NCI-H748 (cell line): ENCODE measurements around the gene SSBP4.

Experiments
- DNase-seq: peaks from one replicate; lab custom pipeline; 2025; ENCODE audit not compliant: unreplicated experiment; lab: John Stamatoyannopoulos, UW

The SSBP4 gene

DNA sequence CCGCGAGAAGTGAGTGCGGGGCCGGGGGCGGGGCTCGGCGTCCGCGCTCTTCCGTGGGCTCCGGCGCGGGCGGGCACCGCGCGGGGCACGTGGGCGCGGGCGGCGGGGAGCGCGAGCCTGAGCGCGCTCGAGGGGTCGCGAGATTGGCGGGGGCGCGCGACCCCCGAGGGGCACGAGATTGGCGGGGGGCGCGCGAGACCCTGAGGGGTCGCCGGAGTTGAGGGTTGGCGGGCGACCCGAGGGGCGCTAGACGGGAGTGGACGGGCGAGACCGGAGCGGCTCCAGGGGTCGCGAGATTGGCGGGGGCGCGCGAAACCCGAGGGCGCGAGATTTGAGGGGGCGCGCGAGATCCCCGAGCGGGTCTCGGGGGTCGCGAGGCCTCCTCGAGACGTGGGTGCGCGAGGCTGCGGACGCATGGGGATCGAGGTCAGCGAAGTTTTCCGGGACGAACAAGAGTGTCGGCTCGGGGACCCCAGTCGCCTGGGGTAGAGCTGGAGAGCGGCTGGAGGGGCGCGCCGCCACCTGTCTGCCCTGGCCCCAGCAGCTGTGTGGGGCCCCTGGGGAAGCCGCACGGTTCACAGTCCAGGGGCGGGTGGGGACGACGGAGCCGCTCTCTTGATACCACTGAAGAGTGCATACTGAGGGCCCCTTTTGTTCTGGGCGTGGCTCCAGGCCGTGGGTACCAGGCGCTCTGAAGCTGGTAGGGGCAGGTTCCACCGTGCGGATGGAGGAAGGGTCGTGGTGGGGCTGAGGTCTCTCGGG lies 682 bp downstream of the SSBP4 start:
- DNase-seq, result peak; percentile 55

DNA sequence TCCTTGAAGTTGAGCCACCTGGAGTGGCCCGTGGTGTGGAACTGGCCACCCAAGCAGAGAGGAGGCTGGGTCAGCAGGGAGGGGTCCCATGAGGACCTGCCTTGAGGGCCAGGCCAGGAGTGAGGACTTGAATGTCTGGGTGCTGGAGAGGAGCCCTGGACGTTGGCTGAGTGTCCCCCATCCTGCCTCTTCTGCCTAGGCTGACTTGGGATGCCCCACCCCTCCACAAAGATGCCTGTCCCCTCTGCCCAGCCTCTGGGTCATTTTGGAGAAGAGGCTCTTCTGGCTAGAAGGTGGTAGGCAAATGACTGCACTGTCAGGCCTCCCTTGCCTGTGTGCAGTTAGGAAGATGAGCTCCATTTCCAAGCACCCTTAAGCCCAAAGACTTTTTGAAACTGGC lies 1.7 kb downstream of the SSBP4 start:
- no peak for DNase-seq

DNA sequence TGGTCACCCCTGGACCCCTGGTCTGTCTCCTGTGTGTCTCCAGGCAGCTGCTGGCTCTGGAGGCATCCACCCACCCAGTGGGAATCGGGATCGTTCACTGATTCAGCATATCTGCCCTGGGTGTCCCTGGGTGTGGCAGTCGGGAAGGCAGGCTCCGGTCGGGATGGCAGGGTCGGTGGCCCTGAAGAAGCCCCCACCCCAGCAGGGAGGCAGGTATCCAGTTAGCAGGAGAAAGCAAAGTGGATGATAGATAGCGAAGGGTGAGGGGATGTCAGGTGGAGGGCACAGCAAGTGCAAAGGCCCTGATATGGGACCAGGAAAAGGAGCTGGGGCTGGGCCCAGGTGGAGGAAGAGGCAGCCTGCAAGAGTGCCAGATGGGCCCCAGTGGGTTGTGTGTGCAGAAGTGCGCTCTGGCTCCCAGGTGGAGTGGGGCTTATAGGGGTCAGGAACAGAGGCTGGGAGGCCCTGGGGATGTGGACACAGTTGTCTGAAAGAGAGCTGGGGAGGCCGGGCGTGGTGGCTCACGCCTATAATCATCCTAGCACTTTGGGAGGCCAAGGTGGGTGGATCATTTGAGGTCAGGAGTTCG lies 2.3 kb downstream of the SSBP4 start:
- DNase-seq, result no peak

DNA sequence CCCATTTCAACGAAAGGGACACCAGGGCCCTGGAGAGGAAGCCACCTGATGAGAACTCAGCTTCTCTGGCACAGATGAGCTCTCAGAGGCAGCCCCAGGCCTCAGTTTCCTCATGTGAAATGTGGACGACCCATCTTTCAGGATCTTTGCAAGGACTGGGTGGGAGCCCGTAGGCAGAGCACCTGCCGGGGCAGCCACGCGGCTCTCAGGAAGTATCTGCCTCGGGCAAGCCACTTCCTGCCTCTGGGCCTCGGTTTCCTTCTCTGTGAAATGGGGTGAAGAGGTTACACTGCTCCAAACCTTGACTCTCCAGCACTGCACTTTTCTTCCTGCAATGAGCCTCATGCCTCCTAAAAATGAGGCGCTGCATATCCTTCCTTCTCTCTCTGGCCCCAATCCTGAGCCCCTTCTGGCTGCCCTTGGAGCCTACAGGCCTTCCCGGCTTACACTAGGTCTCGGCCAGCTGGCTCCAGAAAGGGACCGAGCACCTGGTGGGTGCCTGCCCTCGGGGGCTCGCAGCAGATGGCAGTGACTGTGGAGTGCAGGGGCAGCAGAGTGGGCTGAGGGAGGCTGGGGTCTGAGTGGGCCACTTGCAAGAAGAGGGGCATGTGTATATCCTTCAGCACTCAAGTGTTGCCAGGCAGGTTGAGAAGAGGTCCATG lies 3.5 kb downstream of the SSBP4 start:
- DNase-seq, result no peak

DNA sequence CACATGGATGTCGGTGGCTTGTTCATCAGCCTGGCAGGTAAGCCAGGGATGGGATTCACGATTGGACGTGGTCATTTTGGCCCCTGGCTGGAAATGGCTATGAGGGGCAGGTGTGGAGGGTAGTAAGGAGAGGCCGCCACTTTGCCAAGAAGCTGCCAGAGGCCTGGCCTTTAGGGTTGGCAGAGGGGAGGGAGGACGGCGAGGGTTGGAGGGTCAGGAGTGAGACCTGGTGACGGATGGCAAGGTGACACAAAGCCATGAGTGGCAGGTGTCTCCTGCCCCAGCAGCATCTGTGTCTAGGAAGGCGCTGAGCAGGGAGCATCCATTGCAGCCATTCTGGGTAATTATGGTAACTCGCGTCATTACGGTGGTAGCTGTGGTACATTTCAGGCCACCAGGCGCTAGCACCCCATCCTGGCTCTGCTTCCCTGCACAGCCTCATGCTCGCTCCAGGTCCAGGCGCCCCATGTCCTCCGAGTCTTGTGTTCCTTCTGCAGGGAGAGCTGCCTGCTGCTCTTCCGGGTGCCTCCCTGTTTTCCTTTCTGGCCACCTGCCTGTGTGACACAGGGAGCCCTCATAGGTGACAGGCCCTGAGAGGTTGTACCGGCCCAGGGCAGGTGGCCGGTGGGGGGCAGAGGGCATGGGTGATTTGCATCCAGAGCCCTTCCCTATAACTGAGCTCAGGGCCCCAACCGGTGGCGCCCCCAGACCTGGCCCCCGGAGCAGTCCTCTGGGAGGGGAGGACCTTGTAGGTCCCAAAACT lies 4.2 kb downstream of the SSBP4 start:
- no peak for DNase-seq

DNA sequence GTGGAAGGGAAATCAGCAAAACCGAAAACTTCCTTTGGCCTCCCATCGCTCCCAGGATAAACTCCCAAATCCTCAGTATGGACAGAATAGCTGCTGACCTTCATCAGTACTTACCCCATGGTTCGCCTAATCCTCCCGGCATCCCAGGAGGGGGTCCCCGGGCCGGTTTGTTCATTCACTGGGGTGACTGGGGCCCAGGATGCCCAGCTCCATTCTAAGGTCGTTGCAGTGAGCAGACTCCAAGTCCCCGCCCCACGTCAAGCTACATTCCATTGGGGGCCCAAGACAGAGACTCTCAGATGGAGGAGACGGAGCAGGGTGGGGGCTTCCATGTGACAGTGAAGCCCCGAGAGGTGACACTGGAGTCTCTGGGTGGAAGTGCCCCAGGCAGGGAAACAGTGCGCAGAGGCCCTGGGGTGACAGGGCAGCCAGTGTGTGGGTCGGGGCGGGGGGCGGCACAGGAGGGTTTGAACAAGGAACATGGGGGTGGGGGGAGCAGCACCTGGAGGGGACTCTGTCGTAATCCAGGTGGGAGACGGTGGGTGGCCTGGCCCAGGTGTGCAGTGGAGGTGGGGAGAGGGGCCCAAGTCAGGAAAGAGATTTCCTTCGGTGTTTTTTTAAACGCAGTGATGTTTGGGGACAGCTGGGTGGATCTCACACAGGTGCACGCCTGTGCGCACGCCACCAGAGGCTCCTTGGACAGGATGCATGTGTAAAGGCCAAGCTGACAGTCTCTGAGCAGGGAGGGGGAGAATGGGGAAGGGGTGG lies 5.1 kb downstream of the SSBP4 start:
- DNase-seq, result no peak

DNA sequence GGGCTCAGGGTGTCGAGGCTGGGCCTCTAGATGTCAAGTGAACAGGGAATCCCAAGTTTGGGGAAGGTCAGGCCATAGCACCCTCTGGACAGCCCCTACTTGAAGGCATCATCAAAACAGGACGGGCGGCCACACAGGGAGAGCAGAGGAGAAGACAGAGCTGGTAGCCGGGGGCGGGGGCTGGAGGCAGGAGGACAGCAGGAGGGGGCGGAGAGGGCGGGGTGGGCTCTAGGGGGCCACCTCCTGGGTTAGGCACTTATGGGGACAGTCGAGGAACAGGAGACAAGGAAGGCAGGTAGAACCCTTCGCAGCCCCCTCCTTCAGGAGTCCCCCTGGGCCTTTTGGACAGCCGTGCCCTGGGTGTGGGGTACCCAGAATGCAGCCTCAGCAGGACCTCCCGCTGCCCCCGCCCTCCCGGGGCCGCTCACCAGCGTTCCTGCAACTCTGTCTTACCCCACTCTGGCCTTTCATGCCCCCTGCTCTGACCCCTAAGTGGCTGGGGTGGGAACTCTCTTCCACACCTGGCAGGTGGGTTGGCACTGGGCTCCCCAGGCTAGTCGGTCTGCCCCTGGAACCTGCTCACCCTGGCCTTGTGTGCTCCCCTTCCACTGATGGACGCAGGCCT lies 5.8 kb downstream of the SSBP4 start:
- no peak for DNase-seq

DNA sequence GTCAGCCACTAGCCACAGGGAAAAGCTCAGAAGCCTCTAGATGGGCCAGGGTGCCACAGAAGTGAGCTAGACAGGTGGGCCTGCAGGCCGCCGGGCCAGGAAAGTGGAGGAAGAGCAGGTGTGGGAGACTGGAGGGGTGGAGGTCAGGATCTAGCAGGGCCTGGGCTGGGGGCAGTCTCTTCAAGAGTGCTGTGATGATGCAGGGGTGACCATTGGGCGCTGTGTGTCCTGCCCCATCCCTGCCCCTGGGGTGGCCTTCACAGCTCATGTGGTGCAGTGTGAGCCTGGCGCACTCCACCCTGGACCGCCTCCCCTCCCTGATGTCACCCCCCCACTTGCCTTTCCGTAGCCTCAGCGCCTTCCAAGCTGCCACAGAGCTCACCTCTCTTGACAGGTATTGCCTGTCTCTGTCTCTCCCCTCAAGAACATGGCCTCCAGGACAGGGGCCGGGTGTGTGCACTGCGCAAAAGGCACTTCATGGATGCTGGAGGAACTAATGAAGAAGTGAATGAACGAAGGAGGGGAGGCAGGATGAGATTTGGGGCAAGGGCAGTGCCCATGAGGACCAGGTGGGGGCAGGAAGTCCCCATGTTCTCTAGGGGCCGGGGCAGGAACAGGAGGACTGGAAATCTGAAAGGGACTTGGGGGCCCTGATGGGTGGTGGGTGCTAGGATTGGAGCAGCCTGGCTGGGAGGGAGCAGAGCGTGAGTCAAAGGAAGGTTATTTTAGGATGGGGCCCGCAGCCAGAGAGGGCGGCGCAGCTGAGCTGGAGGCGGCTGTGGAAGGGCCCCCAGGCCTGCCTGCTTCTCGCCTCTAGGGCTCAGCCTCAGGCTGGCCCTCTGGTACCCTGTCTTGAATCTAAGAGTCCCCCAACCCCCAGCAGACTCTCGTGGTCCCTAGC lies 6.6 kb downstream of the SSBP4 start:
- no peak for DNase-seq

DNA sequence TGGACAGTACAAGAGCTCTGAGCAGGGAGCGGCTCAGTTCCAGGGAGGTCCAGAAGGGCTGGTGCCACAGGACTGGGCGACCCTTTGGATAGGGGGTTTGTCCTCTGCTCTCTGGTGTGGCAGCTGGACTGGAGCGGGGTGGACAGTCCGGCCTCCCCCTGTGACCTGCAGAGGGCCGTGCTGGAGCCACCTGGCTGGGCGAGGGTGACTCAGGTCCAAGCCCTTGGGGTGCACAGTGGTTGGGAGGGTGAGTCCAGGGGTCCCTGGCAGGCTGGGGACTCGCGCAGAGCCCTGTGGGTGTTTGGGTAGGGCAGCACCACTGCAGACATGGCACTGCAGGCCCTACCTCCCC lies 7.2 kb downstream of the SSBP4 start:
- DNase-seq, result no peak

DNA sequence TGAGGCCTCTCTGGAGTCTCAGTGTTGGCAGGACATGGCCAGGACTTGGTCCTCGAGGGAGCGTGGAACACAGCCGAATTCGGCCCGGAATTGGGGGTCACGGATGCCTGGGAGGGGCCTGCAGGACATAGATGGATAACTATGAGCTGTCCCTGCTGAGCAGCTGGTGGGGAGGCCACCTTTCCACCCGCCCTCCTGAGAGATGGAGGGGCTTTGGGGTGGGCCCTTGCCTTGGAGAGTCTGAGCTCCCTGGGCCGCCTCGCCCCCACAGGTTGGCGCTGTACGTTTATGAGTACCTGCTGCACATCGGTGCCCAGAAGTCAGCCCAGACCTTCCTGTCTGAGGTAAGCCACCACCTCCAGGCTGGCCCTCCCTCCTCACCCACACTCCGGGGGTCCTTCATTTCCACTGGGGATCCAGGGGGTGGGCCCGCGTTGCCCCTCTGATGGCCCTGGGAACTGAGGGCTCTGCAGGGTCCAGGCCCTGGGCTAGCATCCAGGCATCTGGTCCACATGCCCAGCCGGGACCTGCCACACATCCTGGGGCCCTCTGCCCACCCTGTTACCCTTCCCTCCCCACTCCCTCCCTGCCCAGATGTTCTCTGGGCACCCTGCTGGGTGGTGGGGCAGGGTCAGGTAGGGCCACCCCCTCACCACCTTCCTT lies 8.0 kb downstream of the SSBP4 start:
- no peak for DNase-seq

DNA sequence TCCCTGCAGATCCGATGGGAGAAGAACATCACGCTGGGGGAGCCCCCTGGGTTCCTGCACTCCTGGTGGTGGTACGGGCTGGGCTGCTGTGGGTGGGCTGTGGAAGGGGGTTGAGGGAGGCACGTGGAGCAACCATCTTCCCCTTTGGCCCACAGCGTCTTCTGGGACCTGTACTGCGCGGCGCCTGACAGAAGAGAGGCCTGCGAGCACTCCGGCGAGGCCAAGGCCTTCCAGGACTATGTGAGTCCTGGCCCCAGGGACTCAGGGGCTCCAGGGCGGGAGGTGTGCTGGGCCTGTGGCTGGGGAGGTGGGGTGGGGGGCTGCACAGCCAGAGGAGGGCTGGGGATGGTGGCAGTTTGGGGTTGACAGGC lies 8.5 kb downstream of the SSBP4 start:
- no peak for DNase-seq

DNA sequence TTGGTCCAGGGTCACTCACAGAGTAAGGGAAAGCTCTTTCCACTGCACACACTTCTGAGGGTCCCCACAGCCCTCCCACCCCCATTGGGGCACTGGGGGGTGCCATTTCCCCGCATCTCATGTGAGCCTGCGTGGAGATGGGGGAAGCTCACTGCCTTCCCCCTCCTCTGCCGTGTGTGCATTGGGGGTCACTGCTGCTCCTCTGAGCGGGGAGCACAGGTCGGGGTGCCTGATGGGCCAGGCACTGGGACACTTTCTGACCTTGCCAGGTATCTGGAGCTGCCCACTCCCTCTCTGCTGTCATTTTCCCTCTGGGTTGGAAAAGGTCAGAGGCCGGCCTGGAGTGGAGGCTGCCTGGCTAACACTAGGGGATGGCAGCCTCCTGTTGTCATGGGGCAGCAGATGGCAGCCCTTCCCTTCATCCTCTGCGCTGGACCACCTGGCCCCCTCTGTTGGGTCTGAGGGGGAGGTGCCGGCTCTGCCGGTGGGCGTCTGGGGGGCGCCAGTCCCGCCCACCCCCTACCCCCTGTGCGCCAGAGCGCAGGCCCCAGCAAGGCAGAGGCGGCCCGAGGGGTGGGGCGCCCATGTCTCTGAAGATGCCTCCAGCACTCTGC lies 9.1 kb downstream of the SSBP4 start:
- no peak for DNase-seq

DNA sequence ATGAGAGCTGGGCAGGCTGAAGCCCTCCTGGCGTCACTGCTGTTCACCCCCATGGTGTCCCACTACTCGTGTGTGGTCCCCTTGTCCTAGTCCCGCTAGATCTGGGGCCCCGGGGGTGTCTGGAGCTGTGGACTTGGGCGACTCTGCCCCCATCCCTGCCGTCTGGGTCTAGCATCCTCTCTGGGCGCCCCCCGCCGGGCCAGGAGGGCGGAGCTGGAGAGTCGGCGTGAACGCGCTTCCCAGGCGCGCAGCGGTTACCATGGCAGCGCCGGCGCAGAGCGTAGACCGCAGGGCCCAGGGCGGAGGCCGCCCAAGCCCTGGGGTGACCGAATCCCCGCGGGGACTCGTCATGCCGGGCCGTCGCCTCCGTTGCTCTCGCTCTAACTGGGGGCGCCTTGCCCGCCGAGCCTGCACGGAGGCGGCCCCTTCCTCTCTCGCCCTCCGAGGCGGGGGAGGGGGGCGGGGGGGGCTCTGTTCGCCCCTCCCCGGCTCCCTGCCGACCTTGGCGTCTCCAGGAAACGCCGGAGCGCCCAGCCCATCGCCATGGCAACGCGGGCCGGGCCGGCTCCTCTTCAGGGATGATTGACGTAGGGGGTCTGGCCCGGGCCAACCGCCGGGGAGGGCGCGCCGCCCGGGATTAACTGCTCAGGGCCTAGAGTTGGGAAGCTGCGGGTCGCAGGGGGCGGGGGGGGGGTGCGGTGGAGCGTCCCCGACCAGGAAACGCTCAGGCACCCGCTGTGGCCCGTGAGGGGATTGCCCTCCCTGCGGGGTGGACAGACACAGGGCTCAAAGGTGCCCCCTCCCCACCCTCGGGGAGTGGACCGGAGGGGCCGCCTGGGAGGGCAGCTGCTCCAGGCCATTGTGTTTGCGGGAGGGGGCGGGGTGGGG lies 9.8 kb downstream of the SSBP4 start:
- DNase-seq, result peak; percentile 92

DNA sequence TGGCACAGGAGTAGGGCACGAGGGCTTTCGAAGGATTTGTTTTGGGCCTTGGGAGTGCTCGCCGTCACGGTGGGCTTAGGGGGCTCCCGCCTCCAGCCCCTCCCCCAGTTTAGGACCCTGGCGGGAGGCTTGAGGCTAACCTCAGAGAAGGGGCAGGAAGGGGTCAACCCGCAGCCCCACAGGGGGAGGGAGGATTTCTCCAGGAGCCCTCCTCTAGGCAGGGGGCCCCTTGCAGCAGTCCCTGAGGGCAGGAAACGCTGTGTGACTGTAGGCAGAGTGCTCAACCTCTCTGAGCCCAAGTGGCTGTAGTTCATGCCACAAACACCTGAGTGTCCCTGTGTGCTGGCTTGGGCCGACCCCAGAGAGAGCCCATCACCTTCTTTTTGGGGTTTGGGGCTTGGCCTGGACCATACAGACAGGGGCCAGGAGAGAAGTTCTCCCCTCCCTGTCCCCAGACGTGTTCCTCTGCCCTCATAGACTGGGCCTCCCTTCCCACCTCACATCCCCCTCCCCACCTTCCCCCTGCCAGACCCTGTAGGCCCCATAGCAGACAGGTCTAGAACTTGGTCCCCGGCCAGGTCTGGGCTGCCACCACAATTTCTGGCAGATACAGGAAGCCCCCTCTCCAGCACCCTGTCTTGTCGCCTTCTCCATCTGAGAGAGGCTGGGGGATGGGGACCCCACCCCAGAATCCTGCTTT lies 10.7 kb downstream of the SSBP4 start:
- no peak for DNase-seq

DNA sequence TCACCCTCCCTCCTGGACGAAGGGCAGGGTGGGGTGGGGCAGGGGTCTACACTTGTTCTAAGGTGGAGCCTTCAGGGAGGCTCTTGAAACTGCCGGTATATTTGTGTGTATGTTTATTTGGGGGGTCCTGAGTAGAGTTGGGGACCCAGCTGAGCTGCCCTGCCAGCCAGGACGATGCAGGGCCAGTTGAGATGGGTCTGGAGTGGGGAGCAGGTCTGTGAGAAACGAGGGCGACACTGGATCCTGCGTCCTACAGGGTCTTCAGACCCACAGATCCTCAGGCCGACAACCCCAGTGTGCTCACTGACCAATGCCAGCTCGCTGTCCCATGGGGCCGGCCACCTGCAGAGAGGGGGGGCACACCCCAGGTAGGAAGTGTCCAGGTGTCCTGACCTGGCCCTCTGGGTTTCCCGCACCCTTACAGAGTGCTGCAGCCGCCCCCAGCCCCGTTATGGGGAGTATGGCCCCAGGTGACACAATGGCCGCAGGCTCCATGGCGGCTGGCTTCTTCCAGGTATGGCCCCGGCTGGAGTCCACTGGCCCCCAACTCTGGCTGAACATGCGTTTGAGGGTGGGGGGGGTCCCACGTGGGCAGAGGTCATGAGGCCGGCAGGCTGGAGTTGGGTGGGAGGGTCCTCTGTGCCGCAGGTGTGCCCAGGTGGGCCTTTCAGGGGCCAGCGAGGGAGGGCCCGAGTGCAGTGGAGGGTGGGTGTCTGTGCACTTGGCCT lies 11.4 kb downstream of the SSBP4 start:
- DNase-seq, result no peak
